Endothelial cell of hepatic sinusoid (primary cell): Measurements from ENCODE around the gene SAT1.

Experiments used
- in situ Hi-C: cut with HindIII; loops from 2 replicates; pipeline ENCODE4 v1.10.0; 2017; ENCODE audit warnings: low sequenced_read_pairs

Gene SAT1

GRCh38 chrX:23773601-23774175 lies 9.3 kb upstream of the SAT1 start:
- in situ Hi-C loops, result no loop called here

DNA sequence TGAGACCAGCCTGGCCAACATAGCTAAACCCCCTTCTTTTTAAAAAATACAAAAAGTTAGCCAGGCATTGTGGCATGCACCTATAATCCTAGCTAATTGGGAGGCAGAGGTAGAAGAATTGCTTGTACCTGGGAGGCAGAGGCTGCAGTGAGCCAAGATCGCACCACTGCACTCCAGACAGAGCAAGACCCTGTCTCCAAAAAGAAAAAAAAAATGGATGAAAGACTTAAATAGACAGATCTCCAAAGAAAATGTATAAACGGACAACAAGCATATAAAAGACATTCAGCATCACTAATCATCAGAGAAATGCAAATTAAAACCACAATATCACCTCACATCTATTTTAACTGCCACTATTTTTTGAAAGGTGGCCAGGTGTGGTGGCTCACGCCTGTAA lies 6.6 kb upstream of the SAT1 start:
- in situ Hi-C loops, result no loop called here

DNA sequence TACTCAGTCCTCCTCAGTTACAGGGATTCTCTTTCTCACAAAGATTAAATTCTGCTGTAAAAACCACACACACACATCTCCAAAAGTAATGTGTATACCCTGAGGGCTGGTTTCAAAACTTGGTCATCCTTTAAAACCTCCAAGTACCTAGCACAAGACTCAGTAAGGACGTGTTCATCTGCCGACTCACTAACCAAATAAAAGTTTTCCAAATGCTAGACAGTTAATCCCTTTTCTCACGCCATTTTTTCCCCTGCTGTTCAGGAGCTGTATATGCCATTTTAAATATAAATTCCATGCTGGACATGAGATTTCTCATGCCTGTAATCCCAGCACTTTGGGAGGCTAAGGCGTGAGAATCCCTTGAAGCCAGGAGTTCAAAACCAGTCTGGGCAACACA lies 3.9 kb upstream of the SAT1 start:
- in situ Hi-C loops, result no loop called here

DNA sequence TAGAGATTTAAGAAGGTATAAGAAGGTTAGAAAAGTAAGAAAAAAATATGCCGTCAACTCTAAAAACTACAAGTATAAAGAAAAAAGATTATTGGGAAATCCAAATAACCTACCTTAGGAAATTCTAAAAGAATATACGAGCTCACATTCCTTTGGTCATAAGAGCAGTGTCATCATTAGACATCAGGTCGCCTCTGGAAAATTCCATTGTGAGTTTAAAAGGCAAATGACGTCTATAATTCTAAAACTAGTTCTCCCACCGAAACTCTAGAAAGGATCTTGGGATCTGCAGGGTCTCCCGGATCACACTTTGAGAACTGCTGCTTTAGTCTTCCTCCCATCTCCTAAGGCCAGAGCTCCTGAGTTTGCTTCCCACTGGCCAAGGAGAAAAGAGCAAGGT lies 518 bp upstream of the SAT1 start:
- in situ Hi-C loops, result no loop called here

DNA sequence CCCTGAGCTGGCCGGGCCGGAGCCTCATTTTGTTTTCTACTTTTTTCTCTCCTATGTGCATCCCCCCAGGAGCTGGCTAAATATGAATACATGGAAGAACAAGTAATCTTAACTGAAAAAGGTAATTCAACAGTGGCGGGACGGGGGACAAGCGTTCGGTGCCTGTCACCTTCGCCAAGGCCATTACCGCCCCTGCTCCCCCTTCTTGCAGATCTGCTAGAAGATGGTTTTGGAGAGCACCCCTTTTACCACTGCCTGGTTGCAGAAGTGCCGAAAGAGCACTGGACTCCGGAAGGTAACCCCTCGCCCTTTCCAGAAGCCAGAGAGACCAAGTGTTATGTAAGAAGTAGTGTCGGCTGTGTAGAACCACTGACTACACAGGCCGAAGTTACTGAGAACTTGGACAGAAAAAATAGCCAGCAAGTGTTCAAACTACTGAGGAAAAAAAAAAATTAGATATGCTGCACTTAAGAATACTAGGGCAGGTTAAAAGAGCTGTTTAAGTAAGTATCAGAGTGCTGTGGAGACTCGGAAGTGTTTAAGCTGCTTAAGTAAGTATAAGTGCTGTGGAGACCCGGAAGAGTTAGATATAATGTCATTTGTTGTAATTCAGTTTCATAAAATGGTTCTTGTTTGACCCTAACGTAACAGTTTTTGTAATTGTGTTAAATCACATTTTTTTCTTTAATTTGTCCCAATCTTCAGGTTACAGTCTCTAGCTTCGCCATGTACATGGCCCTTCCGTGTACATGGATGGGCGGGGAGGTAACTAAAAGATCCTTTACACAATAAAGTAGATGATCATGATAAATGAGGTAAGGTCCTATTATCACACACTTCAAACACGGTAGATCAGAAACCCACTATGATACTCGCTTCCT lies 856 bp downstream of the SAT1 start:
- in situ Hi-C loops, result no loop called here

DNA sequence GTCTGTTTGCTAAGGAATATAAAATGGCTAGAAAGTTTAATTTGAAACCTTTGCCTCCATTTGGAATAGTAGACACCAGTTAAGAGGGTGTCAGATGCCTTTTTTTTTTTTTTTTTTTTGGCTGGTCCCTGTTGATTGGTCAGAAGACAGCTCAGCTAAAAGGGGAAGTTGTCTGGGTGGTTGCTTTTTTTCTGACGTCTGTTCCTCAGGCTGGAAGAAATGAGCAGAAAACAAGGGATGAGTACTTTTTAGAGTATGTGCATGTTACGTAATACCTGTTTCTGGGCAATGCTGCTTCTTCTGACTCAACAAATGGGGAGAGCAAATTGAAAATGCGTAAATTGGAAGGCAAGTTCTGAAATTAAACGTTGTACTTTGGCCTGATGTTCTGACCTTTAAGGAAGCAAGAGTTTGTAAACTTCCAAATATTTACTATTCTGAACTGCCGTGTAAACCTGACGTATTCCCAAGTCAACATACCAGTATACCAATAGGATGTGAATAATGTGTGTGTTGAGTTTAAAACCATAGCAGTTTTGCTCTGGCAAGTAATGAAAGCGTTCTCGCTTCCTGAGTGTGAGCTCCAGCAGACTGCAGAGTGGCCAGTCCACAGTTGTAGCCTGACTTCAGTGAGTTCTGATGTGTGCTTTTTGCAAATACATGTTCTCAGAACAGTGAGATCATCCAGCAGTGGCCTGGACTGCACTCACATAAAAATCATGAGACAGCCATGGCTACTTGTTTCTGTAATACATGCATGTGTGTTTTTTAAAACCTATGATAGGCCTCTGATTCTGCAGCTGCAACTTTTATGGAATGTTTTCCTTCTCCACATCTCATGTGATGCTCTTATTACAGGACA lies 1.7 kb downstream of the SAT1 start:
- in situ Hi-C loops, result no loop called here

DNA sequence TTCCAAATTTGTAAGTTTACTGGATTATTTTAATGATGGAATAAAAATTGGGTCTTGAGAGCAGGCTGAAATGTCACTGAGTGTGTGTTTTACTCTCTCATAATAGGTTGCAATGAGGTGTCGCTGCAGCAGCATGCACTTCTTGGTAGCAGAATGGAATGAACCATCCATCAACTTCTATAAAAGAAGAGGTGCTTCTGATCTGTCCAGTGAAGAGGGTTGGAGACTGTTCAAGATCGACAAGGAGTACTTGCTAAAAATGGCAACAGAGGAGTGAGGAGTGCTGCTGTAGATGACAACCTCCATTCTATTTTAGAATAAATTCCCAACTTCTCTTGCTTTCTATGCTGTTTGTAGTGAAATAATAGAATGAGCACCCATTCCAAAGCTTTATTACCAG lies 2.6 kb downstream of the SAT1 start:
- in situ Hi-C loops, result no loop called here

- in situ Hi-C loops, result no loop called here
Measured at GRCh38 chrX:23786268-23786815, 3.4 kb downstream of the SAT1 start.

DNA sequence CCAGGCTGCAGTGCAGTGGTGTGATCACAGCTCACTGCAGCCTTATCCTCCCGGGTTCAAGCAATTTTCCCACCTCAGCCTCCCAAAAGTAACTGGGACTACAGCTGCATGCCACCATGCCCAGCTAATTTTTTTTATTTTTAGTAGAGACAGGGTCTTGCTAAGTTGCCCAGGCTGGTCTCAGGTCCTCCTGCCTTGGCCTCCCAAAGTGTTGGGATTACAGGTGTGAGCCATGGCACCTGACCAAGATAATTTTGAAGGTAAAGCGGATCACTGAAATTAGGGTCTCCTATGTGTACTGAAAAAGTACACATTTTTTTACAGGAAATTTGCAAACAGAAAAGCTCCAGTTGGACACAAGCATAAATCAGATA lies 4.8 kb downstream of the SAT1 start:
- in situ Hi-C loops, result no loop called here

DNA sequence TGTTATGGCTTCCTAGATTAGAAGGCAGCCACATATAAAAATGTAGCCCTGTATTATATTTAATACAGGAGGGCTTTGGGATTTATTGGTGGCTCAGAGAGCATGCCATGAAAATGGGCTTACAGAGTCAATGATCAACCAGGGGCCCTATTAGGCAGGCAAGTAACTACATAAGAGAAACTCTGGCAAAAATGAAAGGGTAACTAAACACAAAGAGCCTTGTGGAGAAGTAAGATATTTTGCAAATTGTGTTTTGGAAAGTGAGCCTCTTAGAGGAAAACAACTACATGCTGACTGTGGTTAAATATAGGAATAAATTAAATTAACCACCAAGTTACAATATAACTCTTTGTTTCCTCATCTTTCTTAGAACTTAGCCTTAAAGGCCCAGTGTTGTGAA lies 5.5 kb downstream of the SAT1 start:
- in situ Hi-C loops, result no loop called here

DNA sequence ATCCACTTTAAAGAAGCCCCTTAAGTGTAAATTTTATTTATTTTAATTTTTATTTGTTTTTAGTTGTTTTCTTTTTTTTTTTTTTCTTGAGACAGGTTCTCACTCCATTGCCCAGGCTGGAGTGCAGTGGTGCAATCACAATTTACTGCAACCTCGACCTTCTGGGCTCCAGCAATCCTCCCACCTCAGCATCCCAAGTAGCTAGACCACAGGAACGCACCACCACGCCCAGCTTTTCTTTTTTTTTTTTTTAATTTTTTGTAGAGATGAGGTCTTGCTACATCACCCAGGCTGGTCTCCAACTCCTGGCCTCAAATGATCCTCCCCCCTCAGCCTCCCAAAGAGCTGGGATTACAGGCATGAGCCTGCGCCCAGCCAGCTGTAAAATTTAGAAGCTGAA lies 6.0 kb downstream of the SAT1 start:
- in situ Hi-C loops, result no loop called here

DNA sequence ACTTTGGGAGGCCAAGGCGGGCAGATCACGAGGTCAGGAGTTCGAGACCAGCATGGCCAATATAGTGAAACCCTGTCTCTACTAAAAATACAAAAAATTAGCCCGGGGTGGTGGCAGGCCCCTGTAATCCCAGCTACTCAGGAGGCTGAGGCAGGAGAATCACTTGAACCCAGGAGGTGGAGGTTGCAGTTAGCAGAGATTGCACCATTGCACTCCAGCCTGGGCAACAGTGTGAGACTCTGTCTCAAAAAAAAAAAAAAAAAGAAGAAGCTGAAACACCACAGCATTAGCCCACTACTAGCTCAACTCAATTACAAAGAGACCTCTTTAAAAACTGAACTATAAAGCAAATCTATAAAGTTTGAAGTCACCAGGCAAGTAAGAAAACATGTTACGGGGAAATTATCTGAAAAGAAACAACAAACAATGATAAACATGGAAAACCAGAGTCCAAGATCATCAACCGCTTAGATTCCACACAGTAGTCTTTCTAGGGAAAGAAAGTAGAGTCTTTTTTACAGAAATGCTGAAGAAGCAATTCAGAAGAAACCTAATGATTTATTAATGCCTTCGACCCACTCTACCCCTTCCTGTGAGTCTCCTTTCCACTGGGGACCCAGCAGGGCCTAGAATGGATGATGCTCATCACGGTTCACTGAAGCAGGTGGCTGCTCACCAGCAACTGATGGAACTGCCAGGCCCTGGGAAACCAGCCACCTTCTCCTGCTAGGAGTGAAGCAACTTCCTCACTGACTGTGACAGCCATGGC lies 6.6 kb downstream of the SAT1 start:
- in situ Hi-C loops, result no loop called here

DNA sequence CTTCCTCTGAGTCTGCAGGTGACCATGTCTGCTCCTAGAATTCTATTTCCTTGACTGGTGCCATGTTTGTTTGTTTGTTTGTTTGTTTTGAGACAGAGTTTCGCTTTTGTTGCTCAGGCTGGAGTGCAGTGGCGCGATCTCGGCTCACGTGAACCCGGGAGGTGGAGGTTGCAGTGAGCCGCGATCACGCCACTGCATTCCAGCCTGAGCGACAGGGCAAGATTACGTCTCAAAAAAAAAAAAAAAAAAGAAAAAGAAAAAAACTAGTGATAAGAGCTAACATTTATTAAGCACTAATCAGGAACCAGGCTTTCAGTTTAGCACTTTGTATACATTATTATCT lies 7.2 kb downstream of the SAT1 start:
- in situ Hi-C loops, result no loop called here

DNA sequence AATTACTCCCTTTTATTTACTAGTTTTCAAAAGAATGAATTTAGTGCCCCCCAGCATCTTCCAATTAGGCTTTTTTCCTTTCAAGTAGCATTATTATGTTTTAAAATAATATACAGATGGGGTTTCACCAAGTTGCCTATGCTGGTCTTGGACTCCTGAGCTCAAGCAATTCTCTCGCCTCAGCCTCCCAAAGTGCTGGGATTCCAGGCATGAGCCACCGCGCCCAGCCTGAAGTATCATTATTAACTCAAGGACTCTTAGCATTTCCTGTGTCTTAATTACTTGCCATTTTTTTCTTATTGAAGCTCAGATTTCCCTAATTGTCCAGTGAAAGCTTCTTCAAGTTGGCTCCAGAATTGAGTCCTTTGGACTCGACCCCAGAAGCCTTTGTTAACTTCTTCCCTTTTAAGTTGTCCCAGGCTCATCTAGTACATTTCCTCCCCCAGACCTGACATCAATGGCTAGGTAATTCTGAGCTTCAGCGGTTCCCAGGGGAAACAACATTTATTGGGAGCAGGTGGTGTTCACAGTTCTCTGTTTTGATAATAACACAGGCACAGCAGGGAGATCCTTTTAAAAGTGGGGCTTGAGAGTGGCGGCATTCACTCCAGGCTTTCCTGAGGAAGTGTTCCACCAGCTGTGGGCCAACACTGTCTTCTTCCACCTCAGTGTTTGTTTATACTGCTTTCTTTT lies 10.0 kb downstream of the SAT1 start:
- in situ Hi-C loops, result no loop called here

- in situ Hi-C loops, result no loop called here
Measured at GRCh38 chrX:23795221-23795620, 12.2 kb downstream of the SAT1 start.

DNA sequence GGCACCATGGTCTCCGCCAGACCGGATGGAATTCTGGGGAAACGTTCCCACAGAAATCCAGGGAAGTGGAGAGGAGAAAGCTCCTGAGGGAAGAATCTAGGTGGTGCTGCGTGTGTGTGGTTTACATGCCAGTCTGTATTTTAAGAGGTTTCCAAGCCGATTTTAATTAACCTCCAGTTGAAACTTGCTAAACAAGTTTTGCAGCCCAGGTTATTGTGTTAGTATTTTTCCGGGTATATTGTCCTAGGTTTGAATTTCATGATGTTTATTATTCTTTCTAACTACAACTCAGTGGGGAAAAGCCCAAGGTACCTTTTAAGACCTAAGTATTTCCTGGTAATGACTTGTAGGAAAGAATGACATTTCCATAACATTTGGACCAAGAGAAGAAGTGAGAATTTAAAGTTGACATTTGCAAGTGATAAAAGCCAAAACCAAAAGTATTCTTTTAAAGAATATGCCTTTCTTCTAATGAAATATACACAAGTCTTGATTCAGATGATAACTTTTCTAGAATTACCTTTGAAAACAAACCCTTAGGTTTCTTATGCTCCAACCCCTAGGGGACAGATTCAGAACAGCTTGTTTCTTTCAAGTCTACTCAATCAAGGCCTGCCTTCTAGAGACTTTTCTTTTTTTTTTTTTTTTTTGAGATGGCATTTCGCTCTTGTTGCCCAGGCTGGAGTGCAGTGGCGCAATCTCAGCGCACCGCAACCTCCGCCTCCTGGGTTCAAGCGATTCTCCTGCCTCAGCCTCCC lies 14.6 kb downstream of the SAT1 start:
- in situ Hi-C loops, result no loop called here

- in situ Hi-C loops, result no loop called here
Measured at GRCh38 chrX:23799469-23800065, 16.6 kb downstream of the SAT1 start.

- in situ Hi-C loops, result no loop called here
Measured at GRCh38 chrX:23802431-23802830, 19.5 kb downstream of the SAT1 start.

GRCh38 chrX:23803931-23804381 lies 21.0 kb downstream of the SAT1 start:
- in situ Hi-C loops, result no loop called here
